Peyer's patch (tissue), 4 donors: ENCODE data around the gene AQP12A.
"Not testable (repeated sequence)": the region's sequence is repeated elsewhere in the genome, so short reads cannot be mapped to it uniquely, and the experiment has no call there.

Source experiments
- POLR2A ChIP-seq, 2 donors: fragments of 450-650 bp; IDR thresholded peaks; one replicate each; pipeline ENCODE4 v1.5.1; 2017; ENCODE audit warnings: antibody characterized with exemption in 2 of 2, mild to moderate bottlenecking in 2 of 2, moderate library complexity in 2 of 2
- TF ChIP-seq, protein P1 (sequence below), 6 experiments: fragments of 450-650 bp in 4 of 6; fragments of 200-600 bp in 2 of 6; sonication (generic) in 1 of 6; IDR thresholded peaks; one replicate each; pipeline ENCODE4 v1.5.1; 2017 to 2019; ENCODE audit warnings: antibody characterized with exemption in 6 of 6, mild to moderate bottlenecking in 3 of 6, moderate library complexity in 1 of 6

DNA sequence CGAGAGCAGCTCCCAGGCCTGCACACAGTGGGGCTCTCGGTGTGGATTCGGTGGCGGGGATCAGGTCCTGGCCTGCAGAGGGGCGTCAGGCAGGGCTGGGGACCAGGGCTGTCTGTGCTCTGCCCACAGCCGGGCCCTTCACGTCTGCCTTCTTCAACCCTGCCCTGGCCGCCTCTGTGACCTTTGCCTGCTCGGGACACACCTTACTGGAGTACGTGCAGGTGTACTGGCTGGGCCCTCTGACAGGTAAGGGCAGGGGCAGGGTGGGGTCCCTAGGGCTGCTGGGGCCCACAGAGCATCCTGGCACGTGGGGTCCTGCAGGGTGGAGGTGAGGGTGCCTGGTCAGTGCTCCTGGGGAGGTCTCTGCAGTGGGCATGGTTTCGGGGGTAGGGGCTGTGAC, 2.6 kb downstream of the AQP12A start:
- TF ChIP-seq, protein P1, sequence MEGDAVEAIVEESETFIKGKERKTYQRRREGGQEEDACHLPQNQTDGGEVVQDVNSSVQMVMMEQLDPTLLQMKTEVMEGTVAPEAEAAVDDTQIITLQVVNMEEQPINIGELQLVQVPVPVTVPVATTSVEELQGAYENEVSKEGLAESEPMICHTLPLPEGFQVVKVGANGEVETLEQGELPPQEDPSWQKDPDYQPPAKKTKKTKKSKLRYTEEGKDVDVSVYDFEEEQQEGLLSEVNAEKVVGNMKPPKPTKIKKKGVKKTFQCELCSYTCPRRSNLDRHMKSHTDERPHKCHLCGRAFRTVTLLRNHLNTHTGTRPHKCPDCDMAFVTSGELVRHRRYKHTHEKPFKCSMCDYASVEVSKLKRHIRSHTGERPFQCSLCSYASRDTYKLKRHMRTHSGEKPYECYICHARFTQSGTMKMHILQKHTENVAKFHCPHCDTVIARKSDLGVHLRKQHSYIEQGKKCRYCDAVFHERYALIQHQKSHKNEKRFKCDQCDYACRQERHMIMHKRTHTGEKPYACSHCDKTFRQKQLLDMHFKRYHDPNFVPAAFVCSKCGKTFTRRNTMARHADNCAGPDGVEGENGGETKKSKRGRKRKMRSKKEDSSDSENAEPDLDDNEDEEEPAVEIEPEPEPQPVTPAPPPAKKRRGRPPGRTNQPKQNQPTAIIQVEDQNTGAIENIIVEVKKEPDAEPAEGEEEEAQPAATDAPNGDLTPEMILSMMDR (IDR thresholded peaks at IDR 0.05), result not testable (repeated sequence)
- not testable (repeated sequence) for TF ChIP-seq POLR2A (IDR thresholded peaks at IDR 0.05)
